Endothelial cell of umbilical vein (primary cell): Measurements from ENCODE around the gene LAMP1. TPM values are rescaled to one million over a fixed set of nuclear protein-coding genes. Genes with fewer than 3 reads are reported as not detected.

Experiments used
- BruUV-seq: library from RNA; stranded (reverse); fragments of 400-500 nt; replicated peaks from 2 replicates; lab custom pipeline; 2021; lab: Mats Ljungman, UMichigan
- CTCF ChIA-PET: fragments of 300-600, 350-600 bp; sonication (Branson Sonifier 250); formaldehyde crosslinking; loops from one replicate; lab custom pipeline; 2021; ENCODE audit warnings: antibody characterized with exemption, inconsistent platforms; lab: Charles Lee
- POLR2A ChIA-PET: fragments of 300-600, 350-600 bp; sonication (Branson Sonifier 250); formaldehyde crosslinking; loops from one replicate; lab custom pipeline; 2021; ENCODE audit warnings: antibody characterized with exemption, inconsistent platforms; lab: Charles Lee
- DNase-seq: peaks from one replicate; pipeline ENCODE4 v3.0.0-alpha.2; 2011; ENCODE audit warnings: low read depth, low spot score
- FAIRE-seq: peaks from 2 replicates; lab custom pipeline; 2011; peaks lifted over from hg19 to GRCh38; lab: Jason Lieb, UNC
- H2AFZ ChIP-seq: 2 replicates; pipeline ENCODE4 v1.6.0; 2012; ENCODE audit warnings: low read depth, low read length, control low read depth, inconsistent platforms
- H3K27ac ChIP-seq: 2 replicates; pipeline ENCODE4 v1.5.1; 2011; ENCODE audit warnings: low read depth, mild to moderate bottlenecking, control low read depth, low read length, moderate library complexity; ENCODE audit not compliant: insufficient read depth
- H3K27me3 ChIP-seq, 2 experiments: 2 replicates each; pipeline versions ENCODE4 v1.6.0 to v1.6.1; 2011; ENCODE audit warnings: low read length in 2 of 2, mixed read lengths in 1 of 2; ENCODE audit not compliant: control insufficient read depth in 2 of 2, insufficient read depth in 2 of 2
- H3K36me3 ChIP-seq, 2 experiments: 2 replicates in 1 of 2; 3 replicates in 1 of 2; pipeline ENCODE4 v1.5.1; 2011; ENCODE audit warnings: low read length in 2 of 2, mild to moderate bottlenecking in 1 of 2, moderate library complexity in 1 of 2; ENCODE audit not compliant: control insufficient read depth in 2 of 2, insufficient read depth in 2 of 2; ENCODE audit errors: extremely low read depth in 1 of 2
- H3K4me1 ChIP-seq: 3 replicates; pipeline ENCODE4 v1.5.1; 2011; ENCODE audit warnings: mild to moderate bottlenecking, low read length; ENCODE audit not compliant: control insufficient read depth, insufficient read depth; ENCODE audit errors: extremely low read depth
- H3K4me2 ChIP-seq: 2 replicates; pipeline ENCODE4 v1.6.1; 2011; ENCODE audit warnings: low read length, control low read depth, mixed read lengths; ENCODE audit not compliant: insufficient read depth
- H3K4me3 ChIP-seq, 3 experiments: fragments of 200-600 bp in 1 of 3; sonication (generic), shearing (Covaris generic) in 1 of 3; replicated peaks in 1 of 3; 2 replicates each; pipeline ENCODE4 v1.5.1; 2011 to 2016; ENCODE audit warnings: control low read depth in 3 of 3, low read length in 3 of 3, mild to moderate bottlenecking in 2 of 3, inconsistent platforms in 1 of 3, low read depth in 1 of 3, moderate library complexity in 1 of 3; ENCODE audit not compliant: insufficient read depth in 1 of 3
- H3K79me2 ChIP-seq: 2 replicates; pipeline ENCODE4 v1.6.0; 2012; ENCODE audit warnings: low read length, inconsistent platforms; ENCODE audit not compliant: control insufficient read depth, insufficient read depth
- H3K9ac ChIP-seq: replicated peaks from 2 replicates; pipeline ENCODE3; 2011; ENCODE audit warnings: low read length, control low read depth; ENCODE audit not compliant: insufficient read depth; ENCODE audit errors: extremely low read depth
- H3K9me1 ChIP-seq: replicated peaks from 3 replicates; pipeline ENCODE4 v1.6.0; 2011; ENCODE audit warnings: mild to moderate bottlenecking, low read length; ENCODE audit not compliant: control insufficient read depth, insufficient read depth; ENCODE audit errors: extremely low read depth
- H3K9me3 ChIP-seq: replicated peaks from 2 replicates; pipeline ENCODE4 v1.5.1; 2012; ENCODE audit warnings: low read length, inconsistent platforms; ENCODE audit not compliant: control insufficient read depth, insufficient read depth
- H4K20me1 ChIP-seq: replicated peaks from 2 replicates; pipeline ENCODE3; 2011; ENCODE audit warnings: mild to moderate bottlenecking, low read length; ENCODE audit not compliant: control insufficient read depth, insufficient read depth; ENCODE audit errors: extremely low read depth
- CTCF ChIP-seq, 2 donors: IDR thresholded peaks; 1 replicate in 1 of 2; 2 replicates in 1 of 2; pipeline ENCODE4 v1.5.1; 2011; ENCODE audit warnings: low read length in 2 of 2, mild to moderate bottlenecking in 2 of 2, moderate library complexity in 2 of 2, control low read depth in 1 of 2, inconsistent platforms in 1 of 2, low read depth in 1 of 2; ENCODE audit not compliant: insufficient read depth in 1 of 2; ENCODE audit errors: extremely low read depth in 1 of 2
- EZH2 ChIP-seq: IDR thresholded peaks from 2 replicates; pipeline ENCODE4 v1.6.1; 2012; ENCODE audit warnings: borderline replicate concordance, low read depth, mild to moderate bottlenecking, moderate library complexity, low read length, inconsistent platforms; ENCODE audit not compliant: severe bottlenecking
- FOS ChIP-seq: IDR thresholded peaks from 2 replicates; pipeline ENCODE4 v1.6.1; 2011; ENCODE audit warnings: mild to moderate bottlenecking, low read length, moderate library complexity, borderline replicate concordance; ENCODE audit not compliant: insufficient read depth
- GATA2 ChIP-seq: IDR thresholded peaks from 2 replicates; pipeline ENCODE4 v1.7.0; 2011; ENCODE audit warnings: low read depth, mild to moderate bottlenecking, moderate library complexity, mixed read lengths, low read length; ENCODE audit not compliant: insufficient read length, insufficient read depth
- JUN ChIP-seq: IDR thresholded peaks from 2 replicates; pipeline ENCODE4 v1.6.1; 2011; ENCODE audit warnings: borderline replicate concordance, low read depth; ENCODE audit not compliant: insufficient read length, insufficient read depth
- MAX ChIP-seq: IDR thresholded peaks from 2 replicates; pipeline ENCODE4 v1.6.1; 2011; ENCODE audit not compliant: insufficient read depth, insufficient read length
- MYC ChIP-seq: IDR thresholded peaks from one replicate; pipeline ENCODE4 v1.6.1; 2011; ENCODE audit warnings: mild to moderate bottlenecking, low read depth, low read length
- POLR2A ChIP-seq: IDR thresholded peaks from 2 replicates; pipeline ENCODE4 v1.6.1; 2012; ENCODE audit warnings: low read depth, mild to moderate bottlenecking, control low read depth, low read length
- POLR2AphosphoS5 ChIP-seq: IDR thresholded peaks from 2 replicates; pipeline ENCODE4 v1.6.1; 2012; ENCODE audit warnings: low read depth, mild to moderate bottlenecking, control low read depth, low read length, moderate library complexity; ENCODE audit not compliant: insufficient read depth
- dilution Hi-C: fragments of 300-500 bp; cut with MboI; formaldehyde crosslinking; loops from one replicate; pipeline ENCODE4 v1.15.0; 2019; ENCODE audit warnings: low sequenced_read_pairs; ENCODE audit not compliant: extremely low pct_ligation_motif_present
- intact Hi-C: fragments of 100-400 bp; cut with micrococcal nuclease; formaldehyde crosslinking; loops from one replicate; pipeline ENCODE4 v1.10.0; 2022
- polyA plus RNA-seq, 4 experiments: library from polyadenylated mRNA; depleted of rRNA in 3 of 4; stranded (reverse) in 3 of 4; unstranded in 1 of 4; fragments of >200 nt; gene quantifications; 2 replicates each; pipeline versions ENCODE4 v1.2.1 to v1.2.3, GENCODE V29; 2011 to 2012; ENCODE audit warnings: missing spikeins in 1 of 4
- total RNA-seq: library from RNA; stranded (reverse); gene quantifications from 2 replicates; pipeline ENCODE4 v1.2.3, GENCODE V29; 2021

The LAMP1 gene
- total and polyA plus RNA-seq, 2 donors (not counting 3 experiments of a cell fraction or from before 2014, with no cell fraction given): 262 to 285 TPM

GRCh38 chr13:113304121-113304520, 7.1 kb downstream of the LAMP1 start:
- Histone ChIP-seq H3K9me1 (no peaks in the 10 kb centered on the region), H3K27ac (no peak overlapping the region), H3K79me2 (peaks cover 83% of the 10 kb centered on the region), H3K4me2 (no peak overlapping the region), H2AFZ (no peak overlapping the region), H3K4me3 (no peak overlapping the region), H3K27me3 (no peaks in the 10 kb centered on the region), H4K20me1 (no peaks in the 10 kb centered on the region), H3K36me3 (no peaks in the 10 kb centered on the region), H3K4me1 (no peaks in the 10 kb centered on the region), H3K9me3 (no peaks in the 10 kb centered on the region), H3K9ac (no peak overlapping the region)
- no peak for TF ChIP-seq JUN
- TF ChIP-seq MYC: no peak
- no peak for TF ChIP-seq GATA2
- TF ChIP-seq POLR2AphosphoS5: no peak
- TF ChIP-seq CTCF (IDR thresholded peaks at IDR 0.05; ENCODE audit: extremely low read depth in 1 of 2, insufficient read depth in 1 of 2, low read depth in 1 of 2, low read length in 2 of 2): no peak
- no peak for TF ChIP-seq POLR2A
- no peak for TF ChIP-seq MAX
- TF ChIP-seq FOS: no peak
- TF ChIP-seq EZH2: no peak
- intact Hi-C loops: no loop called here
- CTCF ChIA-PET: no interaction called here
- POLR2A ChIA-PET: no interaction called here
- FAIRE-seq (no peak), DNase-seq (no peak)
- BruUV-seq: no TSS peak
- dilution Hi-C loops: no loop called here
